GM13977 (cell line): ENCODE results near the gene PUS7L.
A peak's percentile ranks its signal among the peaks of the same experiment; 100 is the strongest.
"Not testable (repeated sequence)": the region's sequence is repeated elsewhere in the genome, so short reads cannot be mapped to it uniquely, and the experiment has no call there.

Experiments used
- DNase-seq: peaks from one replicate; pipeline ENCODE4 v3.0.0; 2012; ENCODE audit warnings: low spot score
- in situ Hi-C: fragments of 300-500 bp; cut with MboI; formaldehyde crosslinking; loops from one replicate; pipeline ENCODE4 v1.12.0; 2022; ENCODE audit warnings: low sequenced_read_pairs, low pct_unique_long_range_greater_than_20kb, mixed read lengths, inconsistent platforms; ENCODE audit not compliant: unreplicated experiment
- TF ChIP-seq, protein P1 (sequence below): IDR thresholded peaks from 2 replicates; pipeline ENCODE4 v1.5.1; 2012; ENCODE audit warnings: mild to moderate bottlenecking, control low read depth; ENCODE audit not compliant: insufficient read depth; ENCODE audit errors: extremely low read depth, missing control alignments

PUS7L gene

DNA sequence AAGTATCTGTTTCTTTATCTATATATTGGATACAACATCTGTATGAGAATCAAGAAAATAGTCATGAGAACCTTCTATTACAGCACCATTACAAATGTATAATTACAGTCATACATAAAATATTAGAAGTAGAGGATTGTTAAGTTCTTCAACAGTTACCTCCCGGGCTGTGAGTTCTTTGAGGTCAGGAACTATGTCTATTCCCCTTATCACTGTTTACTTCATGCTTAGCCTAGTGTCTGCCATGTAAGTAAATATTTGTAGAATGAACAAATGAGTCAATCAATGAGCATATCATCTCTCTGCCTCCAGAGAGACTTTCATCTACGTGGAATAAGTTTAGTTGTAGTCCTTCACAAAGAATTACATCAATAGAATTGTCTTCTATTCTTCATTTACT lies 47.2 kb downstream of the PUS7L start:
- TF ChIP-seq, protein P1, sequence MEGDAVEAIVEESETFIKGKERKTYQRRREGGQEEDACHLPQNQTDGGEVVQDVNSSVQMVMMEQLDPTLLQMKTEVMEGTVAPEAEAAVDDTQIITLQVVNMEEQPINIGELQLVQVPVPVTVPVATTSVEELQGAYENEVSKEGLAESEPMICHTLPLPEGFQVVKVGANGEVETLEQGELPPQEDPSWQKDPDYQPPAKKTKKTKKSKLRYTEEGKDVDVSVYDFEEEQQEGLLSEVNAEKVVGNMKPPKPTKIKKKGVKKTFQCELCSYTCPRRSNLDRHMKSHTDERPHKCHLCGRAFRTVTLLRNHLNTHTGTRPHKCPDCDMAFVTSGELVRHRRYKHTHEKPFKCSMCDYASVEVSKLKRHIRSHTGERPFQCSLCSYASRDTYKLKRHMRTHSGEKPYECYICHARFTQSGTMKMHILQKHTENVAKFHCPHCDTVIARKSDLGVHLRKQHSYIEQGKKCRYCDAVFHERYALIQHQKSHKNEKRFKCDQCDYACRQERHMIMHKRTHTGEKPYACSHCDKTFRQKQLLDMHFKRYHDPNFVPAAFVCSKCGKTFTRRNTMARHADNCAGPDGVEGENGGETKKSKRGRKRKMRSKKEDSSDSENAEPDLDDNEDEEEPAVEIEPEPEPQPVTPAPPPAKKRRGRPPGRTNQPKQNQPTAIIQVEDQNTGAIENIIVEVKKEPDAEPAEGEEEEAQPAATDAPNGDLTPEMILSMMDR, result no peak
- DNase-seq, result no peak
- in situ Hi-C loops, result no loop called here

DNA sequence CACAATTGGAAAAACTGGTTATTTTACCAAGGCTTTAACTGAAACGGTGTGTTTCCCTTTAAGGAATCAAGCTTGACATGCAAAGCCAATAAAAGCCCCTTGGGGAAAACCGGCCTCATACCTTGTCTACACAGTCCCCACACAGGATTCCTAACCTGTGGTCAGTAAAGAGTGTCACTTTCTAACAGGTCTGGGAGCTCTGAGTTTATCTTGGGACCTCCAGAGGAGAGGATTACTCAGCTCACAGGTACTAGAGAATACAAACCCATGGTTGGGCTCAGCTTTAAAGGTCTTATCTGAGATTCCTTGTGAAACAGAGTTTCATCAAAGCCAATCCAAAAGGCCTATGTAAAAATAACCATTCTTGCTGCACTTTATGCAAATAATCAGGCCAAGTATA lies 54.8 kb downstream of the PUS7L start:
- DNase-seq, in situ Hi-C loops: not testable (repeated sequence)

DNA sequence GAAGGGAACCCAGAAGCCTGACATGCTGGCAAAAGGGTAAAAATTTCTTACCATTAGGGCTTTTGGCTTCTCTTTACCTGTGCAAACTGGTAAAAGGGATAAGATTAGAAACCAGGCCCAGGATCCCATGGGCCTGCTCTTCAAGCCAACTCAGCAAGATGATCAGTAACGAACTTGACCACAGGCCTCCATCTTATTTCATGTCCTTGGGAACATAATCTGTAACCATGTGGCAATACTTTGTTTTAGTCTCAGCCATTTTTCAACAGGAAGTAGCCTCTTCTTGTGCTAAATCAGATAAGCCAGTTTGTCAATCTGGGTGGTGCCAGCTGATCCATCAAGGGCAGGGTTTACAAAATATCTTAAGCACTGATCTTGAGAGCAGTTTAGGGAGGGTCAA lies 57.4 kb downstream of the PUS7L start:
- DNase-seq, in situ Hi-C loops: not testable (repeated sequence)

DNA sequence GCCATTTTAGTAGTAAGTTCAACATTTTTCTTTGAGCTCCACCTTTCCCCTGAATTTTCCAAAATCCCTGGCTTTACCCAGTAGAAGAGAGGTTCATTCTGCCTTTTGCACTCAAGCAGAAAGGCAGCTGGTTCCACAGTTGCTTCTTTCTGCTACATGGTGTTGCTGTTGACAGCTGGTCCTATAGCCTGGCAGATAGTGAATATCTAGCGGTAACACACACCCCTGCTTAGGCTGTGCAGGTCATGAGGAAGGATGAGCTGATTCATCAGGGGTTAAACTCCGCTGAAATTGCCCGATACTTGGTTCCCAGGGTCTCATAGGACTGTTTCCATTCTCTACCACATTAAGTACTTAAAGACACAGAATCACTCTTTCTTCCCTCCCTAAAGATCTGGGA lies 62.4 kb downstream of the PUS7L start:
- in situ Hi-C loops, result no loop called here
- TF ChIP-seq, protein P1, result no peak
- DNase-seq, result no peak

DNA sequence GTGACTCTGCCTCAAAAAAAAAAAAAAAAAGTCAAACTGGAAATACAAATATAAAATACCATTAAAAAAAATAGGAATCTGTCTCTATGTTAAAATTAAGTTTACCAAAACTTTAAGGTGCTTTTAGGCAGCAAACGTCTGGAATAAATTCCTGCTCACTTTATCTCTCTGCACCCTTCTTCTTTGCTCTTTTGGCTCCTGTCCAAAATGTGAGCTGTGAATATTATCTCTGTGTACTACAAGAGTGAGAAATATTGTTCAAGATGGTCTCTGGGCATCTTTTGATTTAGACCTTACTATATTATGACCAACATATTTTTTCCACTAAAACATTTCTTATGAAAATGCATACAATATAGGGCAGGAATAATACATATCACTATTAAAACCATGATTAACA lies 63.7 kb downstream of the PUS7L start:
- in situ Hi-C loops, result no loop called here
- no peak for DNase-seq
- TF ChIP-seq, protein P1, result no peak

DNA sequence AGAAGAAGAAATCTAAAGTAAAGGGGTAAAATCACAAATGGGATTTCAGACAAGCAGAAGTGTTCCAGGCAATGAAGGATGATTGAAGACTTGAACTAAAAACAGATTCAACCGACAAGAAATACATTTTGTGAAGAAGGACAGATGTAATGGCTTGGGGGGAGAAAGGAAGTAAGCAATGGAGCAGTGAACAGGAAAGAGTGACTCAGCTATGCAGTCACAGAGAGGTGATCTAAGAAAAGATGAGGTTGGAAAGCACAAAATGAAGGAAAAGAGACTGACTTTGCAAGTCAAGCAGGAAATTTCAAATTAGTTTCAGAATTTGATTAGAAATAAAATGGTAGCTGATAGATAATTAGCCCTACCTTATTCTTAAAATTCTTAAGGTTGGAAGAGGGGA lies 66.5 kb downstream of the PUS7L start:
- TF ChIP-seq, protein P1, result no peak
- in situ Hi-C loops, result no loop called here
- no peak for DNase-seq

DNA sequence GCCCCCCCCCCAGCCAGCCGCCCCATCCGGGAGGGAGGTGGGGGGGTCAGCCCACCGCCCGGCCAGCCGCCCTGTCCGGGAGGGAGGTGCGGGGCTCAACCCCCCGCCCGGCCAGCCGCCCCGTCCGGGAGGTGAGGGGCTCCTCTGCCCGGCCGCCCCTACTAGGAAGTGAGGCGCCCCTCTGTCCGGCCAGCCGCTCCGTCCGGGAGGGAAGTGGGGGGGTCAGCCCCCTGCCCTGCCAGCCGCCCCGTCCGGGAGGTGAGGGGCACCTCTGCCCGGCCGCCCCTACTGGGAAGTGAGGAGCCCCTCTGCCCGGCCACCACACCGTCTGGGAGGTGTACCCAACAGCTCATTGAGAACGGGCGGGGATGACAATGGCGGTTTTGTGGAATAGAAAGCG lies 73.1 kb downstream of the PUS7L start:
- in situ Hi-C loops, DNase-seq: not testable (repeated sequence)

DNA sequence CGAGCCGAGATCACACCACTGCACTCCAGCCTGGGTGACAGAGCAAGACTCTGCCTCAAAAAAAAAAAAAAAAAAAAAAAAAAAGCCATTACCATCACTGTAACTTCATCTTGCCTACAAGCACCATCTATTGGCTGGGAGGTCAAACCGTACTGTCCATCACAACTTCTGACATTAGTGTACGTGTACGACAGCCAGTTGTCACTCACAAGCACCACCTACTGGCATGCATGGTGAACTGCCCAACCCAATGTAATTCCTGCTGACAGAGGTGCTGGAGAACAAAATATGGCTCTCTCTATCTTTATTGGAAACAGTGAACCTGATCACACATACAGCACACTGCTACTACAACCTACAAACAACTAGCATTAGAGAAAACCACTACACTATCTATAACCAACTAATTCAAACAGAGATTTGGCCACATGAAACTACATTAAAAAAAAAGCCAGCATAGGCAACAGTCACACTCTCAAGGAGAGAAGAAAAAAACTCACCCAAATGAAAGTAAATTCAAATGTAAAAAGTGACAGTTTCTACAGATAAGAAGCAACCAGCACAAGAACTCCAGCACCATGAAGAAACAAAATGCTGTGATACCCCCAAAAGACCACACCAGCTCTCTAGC lies 82.3 kb downstream of the PUS7L start:
- TF ChIP-seq, protein P1, result peak; percentile 68
- DNase-seq, result peak; percentile 50
- in situ Hi-C loops, result no loop called here
